ENCODE data around the gene RPS25. TPM values are rescaled to one million over a fixed set of nuclear protein-coding genes. Genes with fewer than 3 reads are reported as not detected.

RPS25 gene
- 484 and 692 TPM in 2 replicates for total RNA-seq

DNA sequence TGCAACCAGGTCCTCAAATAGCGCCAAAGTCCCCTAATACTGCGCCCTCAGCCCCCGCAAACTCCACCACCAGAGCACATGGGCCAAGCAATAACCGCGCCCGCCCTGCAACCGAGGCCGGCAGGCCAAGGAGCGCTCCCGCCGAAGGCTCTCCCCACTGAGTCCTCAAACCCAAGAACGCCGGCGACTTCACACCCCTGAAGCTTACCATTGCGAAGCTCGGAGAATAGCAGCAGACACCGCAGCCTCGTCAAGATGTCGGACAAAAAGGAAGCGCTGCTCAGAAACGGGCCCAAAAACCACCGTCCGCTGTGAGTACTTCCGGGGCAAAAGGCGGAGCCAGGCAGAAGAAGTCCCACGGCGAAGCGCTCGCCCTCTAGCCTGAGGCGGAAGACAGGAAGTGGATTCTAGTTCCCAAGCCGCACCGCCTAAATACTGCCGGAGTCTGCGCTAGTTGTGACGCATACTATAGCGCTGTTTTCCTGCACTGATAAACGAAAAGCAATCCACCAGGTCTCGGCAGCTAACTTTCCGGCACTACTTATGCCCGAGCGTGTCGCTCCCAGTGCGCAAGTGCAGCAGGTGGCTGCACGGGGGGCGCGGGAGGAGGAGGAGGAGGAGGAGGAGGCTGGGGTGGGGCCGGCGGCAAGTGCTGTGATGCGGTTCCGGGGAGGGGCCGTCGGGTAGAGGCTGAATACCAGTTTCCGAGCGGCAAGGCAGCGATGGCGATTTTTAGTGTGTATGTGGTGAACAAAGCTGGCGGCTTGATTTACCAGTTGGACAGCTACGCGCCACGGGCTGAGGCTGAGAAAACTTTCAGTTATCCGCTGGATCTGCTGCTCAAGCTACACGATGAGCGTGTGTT lies at the start of gene RPS25, which contains the start of gene TRAPPC4:
Gene RPS25, minus strand, starts transcription at position 270 of the 865 bp plus-strand sequence. Its CDS starts 59 bp downstream, at position 211.
Gene TRAPPC4, plus strand, starts transcription at position 693 of the 865 bp plus-strand sequence. Its CDS starts 30 bp downstream, at position 723.

DNA sequence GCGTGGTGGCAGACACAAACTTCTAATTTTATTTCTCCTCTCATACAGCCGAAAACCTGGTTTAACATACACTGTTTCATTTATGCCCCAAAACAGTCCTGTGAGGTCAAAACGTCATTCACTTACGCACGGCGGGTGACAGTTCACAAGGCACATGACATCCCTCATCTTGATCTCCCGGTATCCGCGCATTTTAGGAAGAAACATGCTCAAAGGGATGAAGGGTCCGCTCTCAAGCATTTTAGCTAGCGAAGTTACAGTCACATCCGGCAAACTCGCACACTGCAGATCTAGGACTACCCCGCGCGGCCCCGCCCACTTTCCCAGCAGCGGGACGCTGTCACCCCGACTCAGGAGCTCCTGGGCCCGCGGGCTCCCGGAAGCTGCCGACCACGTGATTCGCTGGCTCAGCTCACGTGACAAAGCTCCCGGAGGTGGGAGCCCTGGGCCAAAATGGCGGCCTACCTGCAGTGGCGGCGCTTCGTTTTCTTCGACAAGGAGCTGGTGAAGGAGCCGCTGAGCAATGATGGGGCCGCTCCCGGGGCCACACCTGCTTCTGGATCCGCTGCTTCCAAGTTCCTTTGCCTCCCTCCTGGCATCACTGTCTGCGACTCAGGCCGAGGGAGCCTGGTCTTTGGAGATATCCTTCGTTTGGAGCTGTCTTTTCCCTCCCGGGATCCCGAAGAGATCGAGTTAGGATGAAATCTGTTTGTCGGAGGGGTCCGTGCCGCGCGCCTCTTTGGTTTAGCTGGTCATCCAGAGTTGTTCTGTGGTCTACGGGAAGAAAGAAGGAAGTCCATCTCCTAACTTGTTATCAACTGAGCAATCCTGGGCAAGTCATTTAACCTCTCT lies 49.5 kb upstream of the RPS25 start, which contains the start of gene VPS11:
Gene VPS11, plus strand, starts transcription at position 448 of the 852 bp plus-strand sequence. Its CDS starts 6 bp downstream, at position 454.

DNA sequence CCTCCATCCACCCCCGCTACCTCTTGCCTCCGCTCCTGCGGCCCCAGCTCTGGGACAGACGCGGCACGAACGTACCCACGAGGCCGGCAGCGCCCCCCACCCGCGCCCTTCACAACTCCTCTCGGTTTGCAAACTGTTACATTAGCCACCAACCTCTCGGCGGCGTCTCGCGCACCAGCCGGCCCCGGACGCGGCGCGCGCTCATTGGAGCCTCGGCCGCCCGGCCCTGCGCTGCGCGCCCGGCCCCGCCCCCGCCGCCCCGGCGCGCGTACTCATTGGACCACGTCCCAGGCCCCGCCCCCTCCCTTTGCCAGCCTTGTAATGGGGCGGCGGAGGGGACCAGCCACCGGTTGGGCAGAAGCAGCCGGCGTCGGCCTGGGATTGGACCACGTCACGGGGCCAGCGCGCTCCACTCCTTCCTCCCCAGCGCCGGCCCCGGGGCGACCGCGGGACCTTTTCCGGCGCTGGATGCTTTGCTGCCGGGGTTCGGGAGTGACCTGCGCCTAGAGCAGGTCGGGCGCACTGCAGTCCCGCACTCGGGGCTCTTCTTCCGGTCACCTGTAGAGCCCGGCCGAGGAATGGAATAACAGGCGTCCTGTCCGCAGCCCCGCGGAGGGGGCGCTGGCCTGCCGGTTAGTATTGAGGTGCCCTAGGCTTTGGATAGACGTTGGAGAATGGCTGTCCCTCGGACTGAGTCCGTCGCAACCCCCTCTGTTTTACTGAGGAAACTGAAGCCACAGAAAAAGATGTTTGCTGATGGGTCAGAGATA lies 39.0 kb upstream of the RPS25 start, which contains the start of gene HYOU1:
Gene HYOU1, minus strand, starts transcription at position 206 of the 770 bp plus-strand sequence. CDS start 1,045 bp downstream, outside the sequence.

DNA sequence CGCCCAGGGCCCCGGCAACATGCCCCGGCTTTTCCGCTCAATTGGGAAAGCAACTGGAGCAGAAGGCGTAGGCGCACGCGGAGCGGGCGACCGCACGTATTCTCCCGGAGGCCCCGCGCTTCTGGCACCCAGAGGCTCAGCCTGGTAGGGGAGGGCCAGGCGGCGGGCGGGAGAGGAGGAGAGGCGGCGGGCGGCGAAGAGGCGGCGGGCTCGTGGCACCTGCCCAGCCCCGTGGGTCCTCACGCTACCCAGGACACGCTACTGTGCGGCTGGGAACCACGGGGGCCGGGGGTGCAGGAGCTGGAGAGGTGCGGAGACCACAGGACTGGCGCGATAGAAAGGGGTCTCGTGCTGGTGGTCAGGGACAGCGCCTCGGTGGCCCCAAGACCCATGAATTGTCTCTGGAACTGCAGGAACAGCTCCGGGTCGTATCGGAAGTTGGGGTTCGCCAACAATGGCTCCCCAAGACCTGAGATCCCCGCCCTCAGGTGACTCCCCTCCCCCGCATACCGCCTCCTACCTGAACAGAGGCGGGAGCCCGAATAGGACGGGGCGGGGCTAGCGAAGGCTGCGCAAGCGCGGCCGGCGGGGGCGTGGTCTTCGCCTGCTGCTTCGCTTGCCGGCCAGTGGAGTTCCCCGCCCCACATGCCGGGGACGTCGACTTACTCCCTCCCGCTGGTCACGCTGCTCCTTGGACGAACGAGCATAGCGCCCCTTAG lies 12.3 kb upstream of the RPS25 start, which contains the start of gene SLC37A4:
Gene SLC37A4, minus strand, starts transcription at position 549 of the 719 bp plus-strand sequence.

DNA sequence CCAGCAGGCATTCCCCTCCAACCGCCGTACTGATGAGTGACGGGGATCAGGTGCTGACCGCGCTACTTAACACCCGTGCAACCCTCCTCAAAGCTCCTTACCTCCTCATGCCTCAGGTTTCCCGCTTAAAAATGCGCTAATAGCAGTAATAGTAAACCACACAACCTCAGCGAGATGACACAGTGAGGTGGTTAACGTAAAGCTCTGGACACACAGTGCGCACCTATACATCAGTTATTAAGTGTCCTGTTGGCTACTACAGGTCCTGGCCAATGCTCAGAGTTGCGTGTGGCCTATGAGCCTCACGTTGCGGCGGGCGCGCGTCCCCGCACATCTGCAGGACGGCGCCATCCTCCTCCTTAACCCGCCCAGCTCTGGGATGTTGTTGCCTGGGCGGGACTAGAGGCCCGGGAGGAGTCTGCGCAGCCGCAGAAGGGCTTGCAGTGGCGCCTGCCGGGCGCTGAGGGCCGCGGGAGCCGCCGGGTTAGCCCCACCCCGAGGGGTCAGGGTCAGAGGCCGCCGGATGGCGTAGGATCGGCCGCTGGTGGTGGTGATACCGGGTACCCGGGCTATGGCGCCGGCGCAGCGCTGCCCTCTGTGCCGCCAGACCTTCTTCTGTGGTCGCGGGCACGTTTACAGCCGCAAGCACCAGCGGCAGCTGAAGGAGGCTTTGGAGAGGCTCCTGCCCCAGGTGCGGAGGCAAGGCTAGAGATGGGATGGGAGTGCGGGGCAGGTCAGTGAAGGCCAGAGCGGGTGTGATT lies 20.3 kb downstream of the RPS25 start, which contains the start of gene CENATAC:
Gene CENATAC, plus strand, starts transcription at position 512 of the 761 bp plus-strand sequence. Its CDS starts 60 bp downstream, at position 572.

DNA sequence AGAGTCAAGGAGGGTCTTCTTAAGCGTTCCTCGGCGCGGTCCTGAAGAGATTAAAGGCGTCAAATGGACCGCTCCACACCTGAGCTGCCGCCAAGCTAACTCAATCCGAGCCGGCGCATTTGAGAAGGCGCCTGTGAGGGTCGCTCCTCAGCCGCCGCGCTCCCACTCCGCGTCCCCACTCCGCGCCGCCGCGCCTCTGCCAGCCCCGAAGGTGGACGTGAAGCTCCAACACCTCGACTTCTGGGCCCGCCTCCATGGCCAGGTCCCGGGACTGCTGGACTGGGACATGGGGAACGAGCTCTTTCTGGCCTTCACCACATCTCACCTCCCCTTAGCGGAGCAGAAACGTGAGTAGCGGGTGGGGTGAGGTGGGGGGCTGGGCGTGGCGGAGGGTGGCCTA lies 46.5 kb downstream of the RPS25 start, which contains the start of gene FOXR1:
Gene FOXR1, plus strand, starts transcription at position 116 of the 400 bp plus-strand sequence. Its CDS starts 171 bp downstream, at position 287.

Other genes with a start within 250 kb of the RPS25 start
- gene DDX6, start 227.2 kb downstream of the RPS25 start, total RNA-seq: 112 and 125 TPM in 2 replicates
- gene CXCR5, start 134.5 kb downstream of the RPS25 start, total RNA-seq: not detected in 2 replicates
- gene BCL9L, start 92.4 kb downstream of the RPS25 start, total RNA-seq: 12.2 and 18.1 TPM in 2 replicates
- not detected in 2 replicates for gene UPK2, start 62.0 kb downstream of the RPS25 start, total RNA-seq
- gene FOXR1, start 46.6 kb downstream of the RPS25 start, total RNA-seq: not detected in 2 replicates
- 18.2 and 21.3 TPM in 2 replicates for gene CENATAC, start 20.2 kb downstream of the RPS25 start, total RNA-seq
- gene TRAPPC4, start 423 bp upstream of the RPS25 start, total RNA-seq: 85.0 and 98.2 TPM in 2 replicates
- gene SLC37A4, start 12.5 kb upstream of the RPS25 start, total RNA-seq: 5.1 and 6.8 TPM in 2 replicates
- 48.1 and 52.4 TPM in 2 replicates for gene HYOU1, start 38.9 kb upstream of the RPS25 start, total RNA-seq
- 36.7 and 45.2 TPM in 2 replicates for gene VPS11, start 49.5 kb upstream of the RPS25 start, total RNA-seq
- gene HMBS, start 66.5 kb upstream of the RPS25 start, total RNA-seq: 3.2 and 5.4 TPM in 2 replicates
- gene DPAGT1, start 83.5 kb upstream of the RPS25 start, total RNA-seq: 7.6 and 8.9 TPM in 2 replicates
- gene C2CD2L, start 89.0 kb upstream of the RPS25 start, total RNA-seq: 1.7 and 1.9 TPM in 2 replicates
- 13.7 and 14.6 TPM in 2 replicates for gene HINFP, start 103.2 kb upstream of the RPS25 start, total RNA-seq
- 0.09 and 0.16 TPM in 2 replicates for gene ABCG4, start 130.7 kb upstream of the RPS25 start, total RNA-seq
- 10.3 and 12.5 TPM in 2 replicates for gene NLRX1, start 150.4 kb upstream of the RPS25 start, total RNA-seq
- gene NHERF4, start 167.1 kb upstream of the RPS25 start, total RNA-seq: not detected in 2 replicates
- gene CBL, start 188.0 kb upstream of the RPS25 start, total RNA-seq: 2.4 and 3.5 TPM in 2 replicates

Measured in bronchial smooth muscle cell (primary cell).